ENCODE measurements around the gene CHMP4B. TPM values are rescaled to one million over a fixed set of nuclear protein-coding genes. Genes with fewer than 3 reads are reported as not detected.

CHMP4B gene
- total and polyA plus RNA-seq, 4 donors, result 91.6 to 162 (median 120) TPM

DNA sequence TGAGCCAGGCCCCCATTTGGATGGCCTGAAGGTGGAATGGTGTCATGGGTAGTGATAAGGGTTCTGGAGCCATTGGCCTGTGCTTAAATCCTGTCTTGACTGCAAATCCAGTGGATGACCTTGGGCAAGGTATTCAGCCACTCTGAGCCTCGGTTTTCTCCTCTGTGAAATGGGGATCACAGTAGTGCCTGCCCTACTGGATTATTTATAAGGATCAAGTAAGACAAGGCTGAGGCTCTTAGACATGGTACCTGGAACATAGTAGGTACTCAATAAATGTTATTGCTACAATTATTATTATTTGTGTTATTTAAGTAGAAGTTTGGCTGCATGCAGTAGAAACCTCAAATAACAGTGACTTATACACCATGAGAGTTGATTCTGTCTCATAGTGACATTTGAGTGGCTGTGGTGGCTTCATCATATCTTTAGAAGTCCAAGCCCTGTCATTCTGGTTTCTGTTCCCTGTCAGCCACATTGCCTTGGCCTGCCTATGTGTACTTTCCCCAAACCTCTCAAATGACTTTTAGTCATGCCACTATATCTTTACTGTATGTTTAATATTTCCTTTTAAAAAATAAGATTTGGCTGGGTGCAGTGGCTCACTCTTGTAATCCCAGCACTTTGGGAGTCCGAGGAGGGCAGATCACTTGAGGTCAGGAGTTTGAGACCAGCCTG is 37.6 kb upstream of the CHMP4B start:
- no peak overlapping the region for H3K9ac ChIP-seq (ENCODE audit: insufficient read depth in 1 of 2, low read length in 2 of 2)
- peaks cover 0 to 8% (median 3%) of the 10 kb centered on the region in 4 donors for H3K36me3 ChIP-seq (ENCODE audit: control insufficient read depth in 4 of 4, insufficient read depth in 4 of 4, low read length in 4 of 4)
- H3K4me3 ChIP-seq, result no peak overlapping the region
- TF ChIP-seq, protein P1, sequence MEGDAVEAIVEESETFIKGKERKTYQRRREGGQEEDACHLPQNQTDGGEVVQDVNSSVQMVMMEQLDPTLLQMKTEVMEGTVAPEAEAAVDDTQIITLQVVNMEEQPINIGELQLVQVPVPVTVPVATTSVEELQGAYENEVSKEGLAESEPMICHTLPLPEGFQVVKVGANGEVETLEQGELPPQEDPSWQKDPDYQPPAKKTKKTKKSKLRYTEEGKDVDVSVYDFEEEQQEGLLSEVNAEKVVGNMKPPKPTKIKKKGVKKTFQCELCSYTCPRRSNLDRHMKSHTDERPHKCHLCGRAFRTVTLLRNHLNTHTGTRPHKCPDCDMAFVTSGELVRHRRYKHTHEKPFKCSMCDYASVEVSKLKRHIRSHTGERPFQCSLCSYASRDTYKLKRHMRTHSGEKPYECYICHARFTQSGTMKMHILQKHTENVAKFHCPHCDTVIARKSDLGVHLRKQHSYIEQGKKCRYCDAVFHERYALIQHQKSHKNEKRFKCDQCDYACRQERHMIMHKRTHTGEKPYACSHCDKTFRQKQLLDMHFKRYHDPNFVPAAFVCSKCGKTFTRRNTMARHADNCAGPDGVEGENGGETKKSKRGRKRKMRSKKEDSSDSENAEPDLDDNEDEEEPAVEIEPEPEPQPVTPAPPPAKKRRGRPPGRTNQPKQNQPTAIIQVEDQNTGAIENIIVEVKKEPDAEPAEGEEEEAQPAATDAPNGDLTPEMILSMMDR (IDR thresholded peaks at IDR 0.05; ENCODE audit: control extremely low read depth, extremely low read depth), result no peak
- DNase-seq, result no peak
- no peak for ATAC-seq (ENCODE audit: insufficient read depth, low FRiP score)
- WGBS, 2 donors, result 88 to 89% methylated on average over 2 of the region's 2 CpGs
- no peaks in the 10 kb centered on the region for H3K9me3 ChIP-seq (ENCODE audit: control insufficient read depth in 4 of 4, insufficient read depth in 3 of 4, low read length in 3 of 4)
- H3K27me3 ChIP-seq (ENCODE audit: control insufficient read depth in 3 of 3, insufficient read depth in 3 of 3, low read length in 2 of 3), result no peaks in the 10 kb centered on the region
- H3K27ac ChIP-seq (ENCODE audit: low read depth in 1 of 2, low read length in 1 of 2), result no peak overlapping the region
- H3K4me1 ChIP-seq (ENCODE audit: control insufficient read depth in 5 of 5, insufficient read depth in 5 of 5, low read length in 5 of 5), result peaks cover 0 to 3% (median 0%) of the 10 kb centered on the region in 5 donors

DNA sequence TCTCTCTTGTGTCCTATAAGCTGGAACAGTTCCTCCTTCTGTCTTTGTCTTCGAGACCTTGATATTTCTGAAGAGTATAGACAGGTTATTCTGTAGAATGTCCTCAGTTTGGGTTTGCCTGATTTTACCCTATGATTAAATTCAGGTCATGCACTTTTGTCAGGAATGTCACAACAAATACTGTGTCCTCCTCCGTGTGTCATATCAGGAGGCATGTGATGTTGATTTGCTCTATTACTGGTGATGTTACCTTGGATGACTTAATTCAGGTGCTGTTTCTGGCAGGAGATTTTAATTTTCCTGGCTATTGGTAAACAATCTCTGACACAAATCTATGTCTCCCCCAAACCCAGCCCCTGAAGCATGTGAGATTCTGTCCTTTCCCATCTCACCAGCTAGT is 33.3 kb upstream of the CHMP4B start:
- peaks cover 0 to 1% (median 0%) of the 10 kb centered on the region in 5 donors for H3K4me1 ChIP-seq (ENCODE audit: control insufficient read depth in 5 of 5, insufficient read depth in 5 of 5, low read length in 5 of 5)
- ATAC-seq (ENCODE audit: insufficient read depth, low FRiP score), result no peak
- no peak overlapping the region for H3K9ac ChIP-seq (ENCODE audit: insufficient read depth in 1 of 2, low read length in 2 of 2)
- no peaks in the 10 kb centered on the region for H3K9me3 ChIP-seq (ENCODE audit: control insufficient read depth in 4 of 4, insufficient read depth in 3 of 4, low read length in 3 of 4)
- no peak overlapping the region for H3K27ac ChIP-seq (ENCODE audit: low read depth in 1 of 2, low read length in 1 of 2)
- no peak for DNase-seq
- no peaks in the 10 kb centered on the region for H3K27me3 ChIP-seq (ENCODE audit: control insufficient read depth in 3 of 3, insufficient read depth in 3 of 3, low read length in 2 of 3)
- no peak overlapping the region for H3K4me3 ChIP-seq
- peaks cover 0 to 7% (median 2%) of the 10 kb centered on the region in 4 donors for H3K36me3 ChIP-seq (ENCODE audit: control insufficient read depth in 4 of 4, insufficient read depth in 4 of 4, low read length in 4 of 4)
- TF ChIP-seq, protein P1 (IDR thresholded peaks at IDR 0.05; ENCODE audit: control extremely low read depth, extremely low read depth), result no peak
- 87 to 88% methylated on average over 2 of the region's 2 CpGs for WGBS, 2 donors

DNA sequence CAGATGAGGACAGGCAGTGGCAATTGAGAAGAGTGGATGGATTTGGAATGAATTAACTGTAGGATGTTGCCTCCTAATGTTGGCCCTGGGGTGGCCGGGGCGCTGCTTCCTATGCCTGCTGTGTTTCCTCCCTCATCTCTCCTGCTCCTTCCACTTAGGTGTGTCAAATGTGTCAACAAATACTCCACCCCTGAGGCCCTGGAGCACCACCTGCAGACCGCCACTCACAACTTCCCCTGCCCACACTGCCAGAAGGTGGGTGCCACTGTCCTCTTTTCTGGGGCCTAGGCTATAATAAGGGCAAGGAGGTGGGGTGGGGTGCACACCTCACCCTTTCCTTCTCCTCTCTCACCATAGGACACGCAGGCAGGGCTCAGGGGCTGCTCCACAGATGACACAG is 30.0 kb upstream of the CHMP4B start:
- no peak for DNase-seq
- peaks cover 0 to 6% (median 2%) of the 10 kb centered on the region in 4 donors for H3K36me3 ChIP-seq (ENCODE audit: control insufficient read depth in 4 of 4, insufficient read depth in 4 of 4, low read length in 4 of 4)
- no peak overlapping the region for H3K4me3 ChIP-seq
- no peaks in the 10 kb centered on the region for H3K4me1 ChIP-seq (ENCODE audit: control insufficient read depth in 5 of 5, insufficient read depth in 5 of 5, low read length in 5 of 5)
- H3K27me3 ChIP-seq (ENCODE audit: control insufficient read depth in 3 of 3, insufficient read depth in 3 of 3, low read length in 2 of 3), result no peaks in the 10 kb centered on the region
- no peak overlapping the region for H3K27ac ChIP-seq (ENCODE audit: low read depth in 1 of 2, low read length in 1 of 2)
- H3K9ac ChIP-seq (ENCODE audit: insufficient read depth in 1 of 2, low read length in 2 of 2), result no peak overlapping the region
- WGBS, 2 donors, result 80 to 86% methylated on average over 4 of the region's 4 CpGs
- no peak for ATAC-seq (ENCODE audit: insufficient read depth, low FRiP score)
- TF ChIP-seq, protein P1 (IDR thresholded peaks at IDR 0.05; ENCODE audit: control extremely low read depth, extremely low read depth), result no peak
- no peaks in the 10 kb centered on the region for H3K9me3 ChIP-seq (ENCODE audit: control insufficient read depth in 4 of 4, insufficient read depth in 3 of 4, low read length in 3 of 4)

DNA sequence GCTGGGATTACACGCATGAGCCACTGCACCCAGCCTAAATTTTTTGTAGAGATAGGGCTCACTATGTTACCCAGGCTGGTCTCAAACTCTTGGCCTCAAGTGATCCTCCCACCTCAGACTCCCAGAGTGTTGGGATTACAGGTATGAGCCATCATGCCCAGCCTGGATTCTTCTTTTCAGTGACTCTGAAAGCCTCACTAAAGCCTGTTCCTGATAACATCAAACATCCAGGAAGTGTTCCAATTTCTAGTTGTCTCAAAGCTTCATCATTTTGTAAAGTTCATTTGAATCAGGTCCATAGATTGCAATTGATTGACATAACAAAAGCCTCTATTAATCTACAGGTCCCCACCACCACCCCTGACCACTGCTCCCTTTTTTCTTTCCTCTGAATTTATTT is 29.2 kb upstream of the CHMP4B start:
- H3K9me3 ChIP-seq (ENCODE audit: control insufficient read depth in 4 of 4, insufficient read depth in 3 of 4, low read length in 3 of 4), result no peaks in the 10 kb centered on the region
- H3K4me3 ChIP-seq, result no peak overlapping the region
- ATAC-seq (ENCODE audit: insufficient read depth, low FRiP score) (no peak), DNase-seq (no peak)
- TF ChIP-seq, protein P1 (IDR thresholded peaks at IDR 0.05; ENCODE audit: control extremely low read depth, extremely low read depth), result no peak
- H3K9ac ChIP-seq (ENCODE audit: insufficient read depth in 1 of 2, low read length in 2 of 2), result no peak overlapping the region
- H3K36me3 ChIP-seq (ENCODE audit: control insufficient read depth in 4 of 4, insufficient read depth in 4 of 4, low read length in 4 of 4), result peaks cover 0 to 6% (median 2%) of the 10 kb centered on the region in 4 donors
- no peaks in the 10 kb centered on the region for H3K27me3 ChIP-seq (ENCODE audit: control insufficient read depth in 3 of 3, insufficient read depth in 3 of 3, low read length in 2 of 3)
- no peak overlapping the region for H3K27ac ChIP-seq (ENCODE audit: low read depth in 1 of 2, low read length in 1 of 2)
- no peaks in the 10 kb centered on the region for H3K4me1 ChIP-seq (ENCODE audit: control insufficient read depth in 5 of 5, insufficient read depth in 5 of 5, low read length in 5 of 5)
- 94 to 100% methylated on average over 1 of the region's 1 CpG for WGBS, 2 donors
